ENCODE data around the gene LEUTX. TPM values are rescaled to one million over a fixed set of nuclear protein-coding genes. Genes with fewer than 3 reads are reported as not detected.

The LEUTX gene
- total RNA-seq, 2 experiments from 2014 or later: not detected

GRCh38 chr19:39765091-39766076, 13.3 kb upstream of the LEUTX start:
- Histone ChIP-seq H3K36me3 (ENCODE audit: insufficient read depth, low read length) (no peaks in the 10 kb centered on the region), H3K9me3 (ENCODE audit: control insufficient read depth in 1 of 2, insufficient read depth in 1 of 2, low read length in 2 of 2) (peaks cover 5 to 11% of the 10 kb centered on the region in 2 experiments), H3K4me1 (ENCODE audit: insufficient read depth, low read length) (peaks cover 4% of the 10 kb centered on the region), H3K27ac (ENCODE audit: low read depth in 1 of 2, low read length in 2 of 2) (no peak overlapping the region), H3K4me3 (ENCODE audit: low read length) (no peak overlapping the region), H3K27me3 (ENCODE audit: control insufficient read depth in 1 of 2, insufficient read depth in 2 of 2, low read length in 2 of 2) (peaks cover 0 to 3% of the 10 kb centered on the region in 2 experiments)
- ATAC-seq (ENCODE audit: poor library complexity) (no peak), DNase-seq (peak in 12 of 14 experiments; percentile 6 to 71 (median 26))
- H3K4me3 Mint-ChIP-seq: no peak overlapping the region
- H3K27ac Mint-ChIP-seq: no peak overlapping the region
- ChIA-PET CTCF (interaction anchor here (0.9 to 1.3 kb wide), 2 partner anchors 19 to 78 kb away, joined by 3 read pairs; no protein-coding TSS in a partner anchor), POLR2A (no interaction called here)
- no peaks in the 10 kb centered on the region for H3K4me1 Mint-ChIP-seq (ENCODE audit: low read depth)
- intact Hi-C loops (cut with DNase I, micrococcal nuclease): loop anchor here (1.0 to 5.0 kb wide), 4 partner anchors 79 to 323 kb away; no protein-coding TSS in a partner anchor
- peaks cover 4% of the 10 kb centered on the region for H3K9me3 Mint-ChIP-seq
- H3K27me3 Mint-ChIP-seq: peaks cover 12% of the 10 kb centered on the region
- peak; percentile 81 for TF ChIP-seq CTCF (IDR thresholded peaks at IDR 0.05)
- no peaks in the 10 kb centered on the region for H3K36me3 Mint-ChIP-seq (ENCODE audit: low read depth)

GRCh38 chr19:39768334-39768733, 10.3 kb upstream of the LEUTX start:
- DNase-seq (no peak), ATAC-seq (ENCODE audit: poor library complexity) (no peak)
- Mint-ChIP-seq H3K4me1 (ENCODE audit: low read depth) (no peaks in the 10 kb centered on the region), H3K4me3 (no peak overlapping the region), H3K27ac (no peak overlapping the region), H3K36me3 (ENCODE audit: low read depth) (no peaks in the 10 kb centered on the region), H3K9me3 (peaks cover 4% of the 10 kb centered on the region), H3K27me3 (peaks cover 29% of the 10 kb centered on the region)
- Histone ChIP-seq H3K27me3 (ENCODE audit: control insufficient read depth in 1 of 2, insufficient read depth in 2 of 2, low read length in 2 of 2) (peaks cover 0 to 3% of the 10 kb centered on the region in 2 experiments), H3K4me3 (ENCODE audit: low read length) (no peak overlapping the region), H3K36me3 (ENCODE audit: insufficient read depth, low read length) (no peaks in the 10 kb centered on the region), H3K27ac (ENCODE audit: low read depth in 1 of 2, low read length in 2 of 2) (no peak overlapping the region), H3K4me1 (ENCODE audit: insufficient read depth, low read length) (peaks cover 4% of the 10 kb centered on the region), H3K9me3 (ENCODE audit: control insufficient read depth in 1 of 2, insufficient read depth in 1 of 2, low read length in 2 of 2) (peaks cover 5 to 11% of the 10 kb centered on the region in 2 experiments)
- POLR2A ChIA-PET: no interaction called here
- TF ChIP-seq CTCF (IDR thresholded peaks at IDR 0.05): no peak
- CTCF ChIA-PET: no interaction called here
- intact Hi-C loops (cut with DNase I, micrococcal nuclease): loop anchor here in 1 of 2 experiments (5.0 kb wide), 1 partner anchor 326 kb away; no protein-coding TSS in a partner anchor

- no peak for ATAC-seq (ENCODE audit: poor library complexity)
- intact Hi-C loops (cut with DNase I, micrococcal nuclease): loop anchor here in 1 of 2 experiments (5.0 kb wide), 1 partner anchor 326 kb away; no protein-coding TSS in a partner anchor
These were observed 9.9 kb upstream of the LEUTX start for GRCh38 chr19:39768786-39769185.

More at GRCh38 chr19:39768786-39769185, 9.9 kb upstream of the LEUTX start:
- H3K27ac Mint-ChIP-seq: no peak overlapping the region
- Histone ChIP-seq H3K9me3 (ENCODE audit: control insufficient read depth in 1 of 2, insufficient read depth in 1 of 2, low read length in 2 of 2) (peaks cover 5 to 11% of the 10 kb centered on the region in 2 experiments), H3K4me3 (ENCODE audit: low read length) (no peak overlapping the region), H3K27me3 (ENCODE audit: control insufficient read depth in 1 of 2, insufficient read depth in 2 of 2, low read length in 2 of 2) (peaks cover 0 to 3% of the 10 kb centered on the region in 2 experiments), H3K36me3 (ENCODE audit: insufficient read depth, low read length) (no peaks in the 10 kb centered on the region), H3K4me1 (ENCODE audit: insufficient read depth, low read length) (peaks cover 4% of the 10 kb centered on the region), H3K27ac (ENCODE audit: low read depth in 1 of 2, low read length in 2 of 2) (no peak overlapping the region)
- DNase-seq: no peak
- TF ChIP-seq CTCF (IDR thresholded peaks at IDR 0.05): no peak
- H3K36me3 Mint-ChIP-seq (ENCODE audit: low read depth): no peaks in the 10 kb centered on the region
- CTCF ChIA-PET: interaction anchor here (0.7 kb wide), 1 partner anchor 75 kb away, joined by 3 read pairs; no protein-coding TSS in a partner anchor
- no peaks in the 10 kb centered on the region for H3K4me1 Mint-ChIP-seq (ENCODE audit: low read depth)
- H3K9me3 Mint-ChIP-seq: peaks cover 4% of the 10 kb centered on the region
- H3K27me3 Mint-ChIP-seq: peaks cover 29% of the 10 kb centered on the region
- POLR2A ChIA-PET: no interaction called here
- H3K4me3 Mint-ChIP-seq: no peak overlapping the region

Measured in CD4-positive, alpha-beta T cell (primary cell).